GM12873 (cell line): Measurements from ENCODE around the gene DCDC2.

Experiments
- TF ChIP-seq, protein P1 (sequence below): IDR thresholded peaks from 2 replicates; pipeline ENCODE4 v1.5.1; 2012; ENCODE audit warnings: low read depth, mild to moderate bottlenecking, moderate library complexity, low read length, control low read depth; ENCODE audit not compliant: insufficient read depth; ENCODE audit errors: missing control alignments

The DCDC2 gene

GRCh38 chr6:24381476-24382219, 23.8 kb upstream of the DCDC2 start:
- TF ChIP-seq, protein P1, sequence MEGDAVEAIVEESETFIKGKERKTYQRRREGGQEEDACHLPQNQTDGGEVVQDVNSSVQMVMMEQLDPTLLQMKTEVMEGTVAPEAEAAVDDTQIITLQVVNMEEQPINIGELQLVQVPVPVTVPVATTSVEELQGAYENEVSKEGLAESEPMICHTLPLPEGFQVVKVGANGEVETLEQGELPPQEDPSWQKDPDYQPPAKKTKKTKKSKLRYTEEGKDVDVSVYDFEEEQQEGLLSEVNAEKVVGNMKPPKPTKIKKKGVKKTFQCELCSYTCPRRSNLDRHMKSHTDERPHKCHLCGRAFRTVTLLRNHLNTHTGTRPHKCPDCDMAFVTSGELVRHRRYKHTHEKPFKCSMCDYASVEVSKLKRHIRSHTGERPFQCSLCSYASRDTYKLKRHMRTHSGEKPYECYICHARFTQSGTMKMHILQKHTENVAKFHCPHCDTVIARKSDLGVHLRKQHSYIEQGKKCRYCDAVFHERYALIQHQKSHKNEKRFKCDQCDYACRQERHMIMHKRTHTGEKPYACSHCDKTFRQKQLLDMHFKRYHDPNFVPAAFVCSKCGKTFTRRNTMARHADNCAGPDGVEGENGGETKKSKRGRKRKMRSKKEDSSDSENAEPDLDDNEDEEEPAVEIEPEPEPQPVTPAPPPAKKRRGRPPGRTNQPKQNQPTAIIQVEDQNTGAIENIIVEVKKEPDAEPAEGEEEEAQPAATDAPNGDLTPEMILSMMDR = no peak

GRCh38 chr6:24378473-24379097, 20.7 kb upstream of the DCDC2 start:
- TF ChIP-seq, protein P1 = no peak

DNA sequence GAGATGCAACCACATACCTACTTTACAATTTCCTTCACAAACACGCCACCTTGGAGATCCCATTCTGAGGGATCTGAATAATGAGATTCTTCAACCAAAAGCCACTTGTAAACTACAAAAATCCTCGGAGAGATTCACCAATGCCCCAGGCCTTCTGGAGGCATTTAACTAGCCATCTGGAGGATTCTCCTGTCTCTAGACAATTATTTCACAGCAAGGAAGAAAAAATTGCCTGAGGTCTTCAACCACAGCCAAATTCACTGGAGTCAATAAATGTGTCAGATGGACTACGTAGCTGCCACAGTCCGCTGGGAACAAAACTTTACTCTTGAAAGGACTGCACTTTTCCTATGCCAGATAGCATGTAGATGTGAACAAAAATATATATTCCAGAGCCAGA, 19.0 kb upstream of the DCDC2 start:
- TF ChIP-seq, protein P1 = no peak

- TF ChIP-seq, protein P1 = no peak
Measured at GRCh38 chr6:24374612-24375011, 16.8 kb upstream of the DCDC2 start.

DNA sequence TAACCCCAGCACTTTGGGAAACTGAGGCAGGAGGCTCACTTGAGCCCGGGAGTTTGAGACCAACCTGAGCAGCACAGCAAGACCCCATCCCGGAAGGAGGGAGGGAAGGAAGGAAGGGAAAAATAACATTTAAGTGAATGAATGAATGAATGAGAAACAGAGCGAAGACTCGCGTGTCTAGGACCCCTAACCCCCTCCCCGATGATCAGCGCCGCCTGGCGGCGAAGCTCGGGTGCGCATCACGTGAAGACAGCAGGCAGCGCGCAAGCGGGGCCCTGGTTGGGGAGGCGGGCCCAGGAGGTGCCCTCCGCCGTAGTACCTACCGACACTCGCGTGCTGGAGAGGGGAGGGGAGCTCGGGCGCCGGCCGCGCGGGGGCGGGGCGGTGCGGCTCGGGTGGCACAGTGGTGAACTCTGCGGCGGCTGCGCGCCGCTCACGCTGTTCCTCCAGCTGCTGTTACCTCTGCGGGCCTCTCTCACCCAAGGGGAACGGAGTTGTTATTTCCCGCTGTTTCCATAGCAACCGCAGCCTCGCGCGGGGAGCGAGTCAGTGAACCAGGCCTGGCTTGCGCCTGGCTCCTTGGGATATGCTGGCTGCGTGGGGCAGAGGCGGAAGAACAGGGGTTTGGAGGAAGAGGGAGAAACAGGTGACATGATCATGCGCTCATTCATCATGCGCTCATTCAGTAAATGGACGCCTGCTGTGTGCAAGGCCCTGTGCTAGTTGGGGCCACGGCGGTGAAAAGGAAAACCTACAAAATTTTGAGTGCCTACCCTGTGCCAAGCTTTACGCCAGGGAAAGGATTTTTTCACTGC, 2.0 kb upstream of the DCDC2 start:
- TF ChIP-seq, protein P1 = peak; percentile 97

DNA sequence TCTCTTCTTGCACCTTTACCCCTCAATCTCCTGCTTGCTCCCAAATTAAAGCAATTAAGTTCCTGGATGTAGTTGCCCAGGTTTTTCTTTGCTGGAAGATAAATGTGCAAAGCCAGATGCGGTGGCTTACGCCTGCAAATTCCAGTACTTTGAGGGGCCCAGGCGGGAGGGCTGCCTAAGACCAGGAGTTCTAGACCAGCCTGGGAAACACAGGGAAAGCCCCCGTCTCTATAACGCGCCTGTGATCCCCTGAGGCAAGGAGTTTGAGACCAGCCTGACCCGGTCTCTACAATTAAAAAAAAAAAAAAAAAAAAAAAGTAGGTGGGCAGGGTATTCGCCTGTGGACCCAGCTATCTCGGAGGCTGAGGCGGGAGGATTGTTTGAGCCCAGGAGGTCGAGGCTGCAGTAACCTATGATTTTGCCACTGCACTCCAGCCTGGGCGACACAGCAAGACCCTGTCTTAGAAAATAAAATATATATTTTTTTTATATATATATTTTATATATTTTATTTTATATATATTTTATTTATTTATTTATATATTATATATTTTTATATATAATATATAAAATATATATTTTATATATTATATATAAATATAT, 461 bp upstream of the DCDC2 start:
- TF ChIP-seq, protein P1 = no peak
